GM18870 (cell line): Measurements from ENCODE around the gene MEI1.
"Not testable (repeated sequence)": the region's sequence is repeated elsewhere in the genome, so short reads cannot be mapped to it uniquely, and the experiment has no call there.

Experiments
- ATAC-seq: cut with Tn5 transposase; IDR thresholded peaks from one replicate; pipeline ENCODE4 v1.9.1; 2021; ENCODE audit warnings: moderate library complexity; ENCODE audit not compliant: unreplicated experiment

MEI1 gene

GRCh38 chr22:41682033-41682807 is 17.1 kb upstream of the MEI1 start:
- ATAC-seq: no peak

- ATAC-seq: no peak
Observed at GRCh38 chr22:41683052-41683451, 16.3 kb upstream of the MEI1 start.

- ATAC-seq: no peak
Observed at GRCh38 chr22:41683616-41684015, 15.7 kb upstream of the MEI1 start.

DNA sequence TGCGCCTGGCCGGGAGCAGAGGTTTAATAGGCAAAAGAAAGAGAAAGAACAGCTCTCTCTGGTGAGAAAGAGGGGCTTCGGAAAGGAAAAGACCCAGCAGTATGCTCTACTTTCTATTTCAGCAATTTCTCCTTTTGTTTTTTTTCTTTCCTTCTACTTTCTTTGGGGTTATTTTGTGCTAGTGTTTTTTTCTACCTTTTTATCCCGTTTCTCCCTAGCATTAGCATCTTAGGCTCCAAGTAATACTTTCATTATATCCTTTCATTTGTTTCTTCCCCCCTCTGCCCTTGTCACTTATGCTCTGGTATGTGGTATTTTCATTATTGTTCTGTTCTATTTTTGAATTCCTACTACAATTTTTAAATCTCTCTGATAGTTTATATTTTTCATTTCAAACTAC is 15.1 kb upstream of the MEI1 start:
- ATAC-seq: no peak

DNA sequence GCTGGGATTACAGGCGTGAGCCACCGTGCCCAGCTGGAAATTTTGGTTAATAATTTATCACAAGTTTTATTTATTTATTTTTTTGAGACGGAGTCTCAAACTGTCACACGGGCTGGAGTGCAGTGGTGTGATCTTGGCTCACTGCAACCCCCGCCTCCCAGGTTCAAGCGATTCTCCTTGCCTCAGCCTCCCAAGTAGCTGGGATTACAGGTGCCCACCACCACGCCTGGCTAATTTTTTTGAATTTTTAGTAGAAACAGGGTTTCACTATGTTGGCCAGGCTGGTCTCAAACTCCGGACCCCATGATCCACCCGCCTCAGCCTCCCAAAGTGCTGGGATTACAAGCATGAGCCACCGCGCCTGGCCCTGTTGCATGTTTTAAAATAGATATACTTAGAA is 12.4 kb upstream of the MEI1 start:
- not testable (repeated sequence) for ATAC-seq

- ATAC-seq: no peak
Observed at GRCh38 chr22:41687901-41688364, 11.4 kb upstream of the MEI1 start.

DNA sequence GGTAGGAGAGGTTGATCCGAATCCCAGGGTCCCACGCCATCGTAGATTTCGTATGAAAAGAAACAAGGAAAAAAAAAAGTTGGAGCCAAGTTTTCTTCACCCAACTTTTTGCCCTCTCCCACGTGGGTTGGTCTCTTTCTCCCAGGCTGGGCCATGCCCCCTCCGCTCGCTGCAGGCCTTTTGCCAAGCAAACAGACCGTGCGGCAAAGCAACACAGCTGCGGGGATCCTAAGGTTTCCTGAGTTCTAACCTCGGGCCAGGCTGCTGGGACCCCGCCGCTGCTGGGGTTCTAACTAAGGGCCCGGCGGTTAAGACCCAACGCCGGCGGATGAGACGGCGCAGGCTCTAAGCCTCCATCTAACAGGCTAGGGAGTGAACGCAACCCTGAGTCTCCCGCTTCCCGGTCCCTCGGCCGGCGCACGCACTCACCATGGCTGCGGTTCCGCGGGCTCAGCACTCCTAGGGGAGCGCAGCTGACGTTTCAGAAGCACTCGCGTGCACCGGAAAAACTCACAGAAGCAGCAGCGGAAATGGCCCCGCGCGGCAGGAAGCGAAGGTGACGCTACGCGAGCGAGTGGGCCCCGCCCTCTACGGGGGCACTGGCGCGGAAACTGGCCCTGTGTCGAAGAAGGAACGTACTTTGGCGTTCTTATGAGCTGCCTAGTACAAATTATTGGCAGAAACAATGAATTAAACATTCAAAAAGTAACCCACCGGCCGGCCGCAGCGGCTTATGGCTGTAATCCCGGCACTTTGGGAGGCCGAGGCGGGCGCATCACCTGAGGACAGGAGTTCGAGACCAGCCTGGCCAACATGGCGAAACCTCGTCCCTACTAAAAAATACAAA is 10.7 kb upstream of the MEI1 start, which contains the start of gene SNU13:
SNU13 (minus strand) TSS at position 503 of the 847 bp plus-strand sequence; CDS start at position 432, 71 bp downstream.
- peak; percentile 86 for ATAC-seq

GRCh38 chr22:41690476-41690875 is 8.8 kb upstream of the MEI1 start:
- ATAC-seq: no peak

GRCh38 chr22:41695211-41695610 is 4.1 kb upstream of the MEI1 start:
- no peak for ATAC-seq

GRCh38 chr22:41696703-41697102 is 2.6 kb upstream of the MEI1 start:
- no peak for ATAC-seq

DNA sequence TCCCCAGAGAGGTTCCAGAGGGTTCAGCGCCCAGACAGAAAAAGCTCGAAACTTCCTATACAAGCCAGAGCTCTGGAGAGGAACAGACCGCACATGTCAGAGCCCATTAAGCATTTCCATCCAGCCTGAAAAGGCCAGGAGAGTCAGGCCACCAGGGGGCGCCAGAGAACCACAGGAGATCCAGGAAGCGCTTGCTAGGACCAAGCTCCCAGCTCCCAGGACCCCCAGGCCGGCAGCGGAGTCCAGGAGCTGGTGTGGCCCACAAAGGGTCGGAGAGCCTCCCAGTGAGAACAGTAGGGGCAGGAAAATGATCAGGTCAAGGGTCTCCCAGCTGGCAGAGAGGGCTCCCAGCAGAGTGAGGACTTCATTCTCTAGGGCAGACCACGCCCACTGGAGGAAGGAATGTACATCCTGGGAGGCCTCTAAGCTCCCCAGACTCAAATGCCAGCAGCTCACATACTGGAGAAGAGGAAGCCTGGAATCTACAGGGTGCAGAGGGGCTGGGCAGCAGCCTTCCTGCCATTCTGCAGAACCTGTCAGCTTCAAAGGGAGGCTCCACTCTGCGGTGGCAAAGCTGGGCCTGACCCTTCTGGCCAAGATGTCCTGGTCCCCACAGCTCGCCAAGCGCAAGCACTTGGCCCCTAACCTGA is 2.1 kb upstream of the MEI1 start:
- no peak for ATAC-seq

DNA sequence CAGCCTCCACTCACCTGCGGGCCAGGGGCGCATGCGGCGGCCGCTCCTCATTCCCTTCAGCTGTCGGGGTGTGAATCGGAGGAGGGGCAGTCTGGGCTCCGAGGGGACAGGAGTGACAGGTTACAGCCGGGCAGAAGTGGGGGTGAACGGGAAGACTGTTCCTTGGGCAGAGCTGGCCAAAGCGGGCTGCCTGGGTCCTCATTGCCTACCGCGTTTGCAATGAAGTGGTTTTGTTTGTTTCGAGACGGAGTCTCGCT is 733 bp downstream of the MEI1 start:
- no peak for ATAC-seq

DNA sequence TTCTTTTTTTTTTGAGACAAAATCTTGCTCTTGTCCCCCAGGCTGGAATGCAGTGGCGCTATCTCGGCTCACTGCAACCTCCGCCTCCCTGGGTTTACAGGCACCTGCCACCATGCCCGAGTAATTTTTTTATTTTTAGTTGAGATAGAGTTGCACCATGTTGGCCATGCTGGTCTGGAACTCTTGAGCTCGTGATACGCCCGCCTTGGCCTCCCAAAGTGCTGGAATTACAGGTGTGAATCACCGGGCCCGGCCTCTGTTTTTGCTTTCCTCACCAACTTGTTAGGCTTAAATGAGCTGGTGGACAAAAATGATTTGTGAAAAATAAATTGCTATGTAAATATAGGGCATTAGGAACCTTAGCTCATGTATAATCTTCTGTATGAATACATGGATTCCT is 3.5 kb downstream of the MEI1 start:
- no peak for ATAC-seq

DNA sequence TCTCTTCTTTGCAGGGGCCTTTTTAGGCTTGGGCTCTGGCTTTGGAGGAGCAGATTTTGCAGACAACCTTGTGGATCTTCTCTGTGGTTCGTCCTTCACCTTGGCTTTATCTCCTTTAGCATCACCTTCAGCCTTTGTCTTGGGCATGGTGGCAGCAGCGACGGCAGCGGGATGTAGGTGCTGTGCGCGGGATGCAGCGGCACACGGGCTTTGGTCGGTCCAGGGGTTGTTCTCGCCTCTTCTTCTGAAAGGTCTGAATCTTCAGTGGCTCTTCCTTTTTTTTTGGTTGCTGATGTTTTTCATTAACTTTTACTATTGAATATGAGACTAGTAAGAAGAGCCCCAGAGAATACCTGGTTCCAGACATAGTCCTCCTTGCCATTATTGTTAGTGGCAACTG is 10.0 kb downstream of the MEI1 start:
- no peak for ATAC-seq

GRCh38 chr22:41713004-41713403 is 13.7 kb downstream of the MEI1 start:
- no peak for ATAC-seq

GRCh38 chr22:41722496-41722895 is 23.2 kb downstream of the MEI1 start:
- ATAC-seq: no peak

DNA sequence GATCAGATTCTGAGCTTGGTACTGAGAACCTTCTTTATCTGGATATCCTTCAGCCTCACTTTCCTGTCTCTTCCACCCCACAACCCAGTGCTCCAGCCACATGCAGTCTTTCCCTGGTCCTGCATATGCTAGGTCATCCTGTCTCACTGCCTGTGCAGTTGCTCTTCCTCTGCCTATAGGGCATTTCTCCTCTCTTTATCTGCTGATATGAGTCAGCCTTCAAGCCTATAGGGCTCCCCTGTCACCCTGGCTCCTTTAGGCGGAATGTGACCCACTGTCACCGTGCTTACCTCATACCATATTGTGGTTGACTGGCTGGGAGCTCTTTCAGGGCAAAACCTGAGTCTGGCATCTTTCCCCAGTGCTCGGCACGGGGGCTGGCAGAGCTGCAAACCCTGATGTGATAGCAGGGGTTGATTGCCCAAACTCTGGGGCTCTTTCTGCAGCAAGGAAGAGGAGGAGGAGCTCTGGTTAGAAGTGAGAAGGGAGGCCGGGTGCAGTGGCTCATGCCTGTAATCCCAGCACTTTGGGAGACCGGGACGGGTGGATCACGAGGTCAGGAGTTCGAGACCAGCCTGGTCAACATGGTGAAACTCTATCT is 26.3 kb downstream of the MEI1 start:
- no peak for ATAC-seq

DNA sequence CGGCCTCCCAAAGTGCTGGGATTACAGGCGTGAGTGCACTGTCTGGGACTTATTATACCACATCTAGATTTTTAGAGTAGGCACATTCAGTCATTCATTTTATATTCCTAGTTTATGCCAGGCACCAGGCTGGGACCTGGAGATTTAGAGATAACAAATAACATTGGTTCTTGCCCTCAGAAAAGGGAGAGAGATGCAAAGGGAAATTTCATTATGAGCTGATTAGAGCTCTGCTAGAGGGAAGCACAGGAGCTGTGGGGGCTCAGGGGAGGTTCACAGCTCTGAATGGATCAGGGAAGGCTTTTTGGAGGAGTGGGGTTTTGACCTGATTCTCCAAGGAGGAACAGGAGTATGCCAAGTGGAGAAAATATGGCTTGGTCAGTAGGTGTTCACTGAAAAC is 32.3 kb downstream of the MEI1 start:
- ATAC-seq: no peak

- no peak for ATAC-seq
Observed at GRCh38 chr22:41732096-41732772, 32.9 kb downstream of the MEI1 start.

DNA sequence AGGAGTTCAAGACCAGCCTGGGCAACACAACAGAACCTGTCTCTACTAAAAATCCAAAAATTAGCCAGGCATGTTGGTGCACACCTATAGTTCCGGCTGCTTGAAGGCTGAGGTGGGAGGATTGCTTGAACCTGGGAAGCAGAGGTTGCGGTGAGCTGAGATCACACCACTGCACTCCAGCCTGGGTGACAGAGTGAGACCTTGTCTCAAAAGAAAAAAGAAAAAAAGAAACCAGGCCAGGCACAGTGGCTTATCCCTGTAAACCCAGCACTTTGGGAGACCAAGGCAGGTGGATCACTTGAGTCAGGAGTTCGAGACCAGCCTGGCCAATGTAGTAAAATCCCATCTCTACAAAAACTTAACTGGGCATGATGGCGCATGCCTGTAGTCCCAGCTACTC is 33.9 kb downstream of the MEI1 start:
- ATAC-seq: not testable (repeated sequence)

- no peak for ATAC-seq
Observed at GRCh38 chr22:41739576-41739975, 40.3 kb downstream of the MEI1 start.
